Skeletal muscle cell (primary cell): ENCODE measurements around the gene FAH.
"Not testable (repeated sequence)": the region's sequence is repeated elsewhere in the genome, so short reads cannot be mapped to it uniquely, and the experiment has no call there.

ENCODE experiments used
- DNase-seq: peaks from one replicate; pipeline ENCODE4 v3.0.0-alpha.2; 2010; ENCODE audit warnings: low read depth
- H3K4me3 ChIP-seq: 2 replicates; pipeline ENCODE4 v1.5.1; 2011; ENCODE audit warnings: low read depth, mild to moderate bottlenecking, control low read depth, low read length, moderate library complexity

FAH gene

GRCh38 chr15:80152896-80153876 is at the start of gene FAH:
TSS of gene FAH (plus strand) at chr15:80152999. CDS start at chr15:80153055, 56 bp downstream.
- peak within 1 kb of the TSS; percentile 68 for H3K4me3 ChIP-seq
- DNase-seq = no peak

GRCh38 chr15:80105193-80105592 is 47.6 kb upstream of the FAH start:
- DNase-seq = no peak
- H3K4me3 ChIP-seq = no peak overlapping the region

- peak; percentile 9 for DNase-seq
- H3K4me3 ChIP-seq = no peak overlapping the region
Observed at GRCh38 chr15:80105595-80105994, 47.2 kb upstream of the FAH start.

GRCh38 chr15:80106051-80106450 is 46.7 kb upstream of the FAH start:
- peak; percentile 10 for DNase-seq
- H3K4me3 ChIP-seq = no peak overlapping the region

- no peak overlapping the region for H3K4me3 ChIP-seq
- DNase-seq = no peak
Observed at GRCh38 chr15:80107204-80107603, 45.6 kb upstream of the FAH start.

GRCh38 chr15:80107774-80108173 is 45.0 kb upstream of the FAH start:
- no peak overlapping the region for H3K4me3 ChIP-seq

GRCh38 chr15:80109388-80109787 is 43.4 kb upstream of the FAH start:
- no peak for DNase-seq
- no peak overlapping the region for H3K4me3 ChIP-seq

More at GRCh38 chr15:80107774-80108173, 45.0 kb upstream of the FAH start:
- no peak for DNase-seq

- no peak overlapping the region for H3K4me3 ChIP-seq
- no peak for DNase-seq
Observed at GRCh38 chr15:80110920-80111319, 41.9 kb upstream of the FAH start.

GRCh38 chr15:80114114-80114513 is 38.7 kb upstream of the FAH start:
- H3K4me3 ChIP-seq = no peak overlapping the region
- no peak for DNase-seq

- no peak for DNase-seq
- H3K4me3 ChIP-seq = no peak overlapping the region
Observed at GRCh38 chr15:80115021-80115420, 37.8 kb upstream of the FAH start.

GRCh38 chr15:80118956-80119355 is 33.8 kb upstream of the FAH start:
- H3K4me3 ChIP-seq = no peak overlapping the region
- DNase-seq = no peak

- no peak overlapping the region for H3K4me3 ChIP-seq
- DNase-seq = no peak
Observed at GRCh38 chr15:80120636-80121035, 32.2 kb upstream of the FAH start.

- no peak for DNase-seq
- H3K4me3 ChIP-seq = no peak overlapping the region
Observed at GRCh38 chr15:80121546-80121945, 31.3 kb upstream of the FAH start.

GRCh38 chr15:80123034-80123433 is 29.8 kb upstream of the FAH start:
- H3K4me3 ChIP-seq = no peak overlapping the region
- no peak for DNase-seq

GRCh38 chr15:80127253-80127652 is 25.5 kb upstream of the FAH start:
- not testable (repeated sequence) for DNase-seq, H3K4me3 ChIP-seq

- no peak overlapping the region for H3K4me3 ChIP-seq
Observed at GRCh38 chr15:80127911-80128310, 24.9 kb upstream of the FAH start.

GRCh38 chr15:80132382-80132781 is 20.4 kb upstream of the FAH start:
- DNase-seq = no peak
- no peak overlapping the region for H3K4me3 ChIP-seq

More at GRCh38 chr15:80127911-80128310, 24.9 kb upstream of the FAH start:
- no peak for DNase-seq

- DNase-seq = no peak
- no peak overlapping the region for H3K4me3 ChIP-seq
Observed at GRCh38 chr15:80136854-80137253, 15.9 kb upstream of the FAH start.

GRCh38 chr15:80138961-80139360 is 13.8 kb upstream of the FAH start:
- no peak overlapping the region for H3K4me3 ChIP-seq
- DNase-seq = no peak

GRCh38 chr15:80140909-80141308 is 11.9 kb upstream of the FAH start:
- H3K4me3 ChIP-seq = no peak overlapping the region

More at GRCh38 chr15:80140909-80141308, 11.9 kb upstream of the FAH start:
- DNase-seq = no peak
